Caco-2 (cell line): ENCODE measurements around the gene DNER. TPM values are rescaled to one million over a fixed set of nuclear protein-coding genes. Genes with fewer than 3 reads are reported as not detected.

ENCODE experiments used
- BruUV-seq: library from RNA; stranded (reverse); fragments of 400-500 nt; replicated peaks from 2 replicates; lab custom pipeline; 2021; lab: Mats Ljungman, UMichigan
- CTCF ChIA-PET: fragments of 300-600 bp; sonication (Branson Sonifier 250); formaldehyde crosslinking; loops from one replicate; lab custom pipeline; 2022; ENCODE audit warnings: antibody characterized with exemption; lab: Charles Lee
- POLR2A ChIA-PET: fragments of 300-600 bp; sonication (Branson Sonifier 250); formaldehyde crosslinking; loops from one replicate; lab custom pipeline; 2022; ENCODE audit warnings: antibody characterized with exemption; lab: Charles Lee
- DNase-seq, 2 experiments: peaks; one replicate each; pipeline versions ENCODE4 v3.0.0 to v3.0.0-alpha.2; 2020 to 2022
- H3K27me3 ChIP-seq: replicated peaks from 2 replicates; pipeline ENCODE4 v1.6.0; 2011; ENCODE audit warnings: low read length; ENCODE audit not compliant: control insufficient read depth, insufficient read depth
- H3K36me3 ChIP-seq: 2 replicates; pipeline ENCODE4 v1.5.1; 2011; ENCODE audit warnings: low read length; ENCODE audit not compliant: control insufficient read depth, insufficient read depth
- H3K4me1 ChIP-seq: fragments of 250-450 bp; sonication (Bioruptor Pico); 2 replicates; pipeline ENCODE4 v1.5.1; 2020; ENCODE audit warnings: mild to moderate bottlenecking
- H3K4me3 ChIP-seq: 2 replicates; pipeline ENCODE4 v1.5.1; 2011; ENCODE audit warnings: low read depth, mild to moderate bottlenecking, control low read depth, low read length
- H3K9me3 ChIP-seq: fragments of 250-450 bp; sonication (Bioruptor Pico); 2 replicates; pipeline ENCODE4 v1.5.1; 2020; ENCODE audit warnings: mild to moderate bottlenecking, moderate library complexity
- H3K27ac Mint-ChIP-seq: one replicate; pipeline ENCODE4 v1.8.0; 2022; ENCODE audit warnings: mixed read lengths; ENCODE audit not compliant: unreplicated experiment
- H3K27me3 Mint-ChIP-seq: one replicate; pipeline ENCODE4 v1.8.0; 2022; ENCODE audit warnings: mixed read lengths; ENCODE audit not compliant: insufficient read depth, unreplicated experiment
- H3K36me3 Mint-ChIP-seq: one replicate; pipeline ENCODE4 v1.8.0; 2022; ENCODE audit warnings: mild to moderate bottlenecking, mixed read lengths; ENCODE audit not compliant: insufficient read depth, unreplicated experiment
- H3K4me1 Mint-ChIP-seq: one replicate; pipeline ENCODE4 v1.8.0; 2022; ENCODE audit warnings: low read depth, mixed read lengths; ENCODE audit not compliant: unreplicated experiment
- H3K4me3 Mint-ChIP-seq: one replicate; pipeline ENCODE4 v1.8.0; 2022; ENCODE audit warnings: mild to moderate bottlenecking, moderate library complexity, mixed read lengths; ENCODE audit not compliant: unreplicated experiment
- H3K9me3 Mint-ChIP-seq: one replicate; pipeline ENCODE4 v1.8.0; 2022; ENCODE audit warnings: mixed read lengths; ENCODE audit not compliant: unreplicated experiment
- intact Hi-C: fragments of 100-400 bp; cut with micrococcal nuclease; formaldehyde crosslinking; loops from one replicate; pipeline ENCODE4 v1.10.0; 2022; ENCODE audit not compliant: unreplicated experiment
- total RNA-seq: library from RNA; stranded (reverse); gene quantifications from 2 replicates; pipeline ENCODE4 v1.2.3, GENCODE V29; 2022
- TF ChIP-seq, protein P1 (sequence below), 2 experiments: fragments of 200-600 bp in 1 of 2; IDR thresholded peaks; 1 replicate in 1 of 2; 2 replicates in 1 of 2; pipeline versions ENCODE4 v1.5.1 to v1.8.0; 2011 to 2022; ENCODE audit warnings: antibody characterized with exemption in 1 of 2, control low read depth in 1 of 2, inconsistent platforms in 1 of 2, low read depth in 1 of 2, low read length in 1 of 2, mild to moderate bottlenecking in 1 of 2, moderate library complexity in 1 of 2; ENCODE audit not compliant: insufficient read depth in 1 of 2, severe bottlenecking in 1 of 2, unreplicated experiment in 1 of 2

Gene DNER
- total RNA-seq, 1 experiment from 2014 or later: not detected

DNA sequence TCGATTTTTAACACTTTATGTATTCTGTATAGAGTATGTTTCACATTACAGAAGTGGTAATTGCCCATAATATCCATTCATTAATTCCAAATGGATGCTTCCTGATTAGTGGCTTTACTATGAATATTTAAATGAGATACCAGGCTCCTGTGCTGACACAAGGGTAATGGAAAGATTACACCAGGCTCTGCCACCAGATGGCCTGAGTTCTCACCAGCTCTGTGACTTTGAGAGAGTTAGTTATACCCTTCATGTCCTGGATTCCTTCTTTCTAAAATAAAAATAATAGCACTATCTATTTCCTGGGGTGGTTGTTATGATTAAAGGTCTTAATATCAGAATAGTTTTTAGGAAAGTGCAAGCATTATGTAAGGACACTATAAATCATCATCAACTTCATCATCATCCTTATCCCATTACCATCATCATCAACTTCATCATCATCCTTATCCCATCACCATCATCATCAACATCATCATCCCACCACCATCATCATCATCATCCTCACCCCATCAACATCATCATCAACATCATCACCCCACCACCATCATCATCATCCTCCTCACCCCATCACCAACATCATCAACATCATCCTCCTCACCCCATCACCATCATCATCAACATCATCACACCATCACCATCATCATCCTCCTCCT, 151.8 kb downstream of the DNER start:
- no peaks in the 10 kb centered on the region for H3K4me1 Mint-ChIP-seq
- peaks cover 4% of the 10 kb centered on the region for H3K9me3 Mint-ChIP-seq
- intact Hi-C loops: no loop called here
- Histone ChIP-seq H3K27me3 (no peaks in the 10 kb centered on the region), H3K4me1 (no peaks in the 10 kb centered on the region), H3K36me3 (no peaks in the 10 kb centered on the region), H3K4me3 (no peak overlapping the region), H3K9me3 (no peaks in the 10 kb centered on the region)
- no peak overlapping the region for H3K4me3 Mint-ChIP-seq
- H3K27ac Mint-ChIP-seq: no peak overlapping the region
- no peaks in the 10 kb centered on the region for H3K36me3 Mint-ChIP-seq
- H3K27me3 Mint-ChIP-seq: peaks cover 4% of the 10 kb centered on the region
- no TSS peak for BruUV-seq
- POLR2A ChIA-PET: no interaction called here
- CTCF ChIA-PET: no interaction called here
- TF ChIP-seq, protein P1, sequence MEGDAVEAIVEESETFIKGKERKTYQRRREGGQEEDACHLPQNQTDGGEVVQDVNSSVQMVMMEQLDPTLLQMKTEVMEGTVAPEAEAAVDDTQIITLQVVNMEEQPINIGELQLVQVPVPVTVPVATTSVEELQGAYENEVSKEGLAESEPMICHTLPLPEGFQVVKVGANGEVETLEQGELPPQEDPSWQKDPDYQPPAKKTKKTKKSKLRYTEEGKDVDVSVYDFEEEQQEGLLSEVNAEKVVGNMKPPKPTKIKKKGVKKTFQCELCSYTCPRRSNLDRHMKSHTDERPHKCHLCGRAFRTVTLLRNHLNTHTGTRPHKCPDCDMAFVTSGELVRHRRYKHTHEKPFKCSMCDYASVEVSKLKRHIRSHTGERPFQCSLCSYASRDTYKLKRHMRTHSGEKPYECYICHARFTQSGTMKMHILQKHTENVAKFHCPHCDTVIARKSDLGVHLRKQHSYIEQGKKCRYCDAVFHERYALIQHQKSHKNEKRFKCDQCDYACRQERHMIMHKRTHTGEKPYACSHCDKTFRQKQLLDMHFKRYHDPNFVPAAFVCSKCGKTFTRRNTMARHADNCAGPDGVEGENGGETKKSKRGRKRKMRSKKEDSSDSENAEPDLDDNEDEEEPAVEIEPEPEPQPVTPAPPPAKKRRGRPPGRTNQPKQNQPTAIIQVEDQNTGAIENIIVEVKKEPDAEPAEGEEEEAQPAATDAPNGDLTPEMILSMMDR (IDR thresholded peaks at IDR 0.05; ENCODE audit: insufficient read depth in 1 of 2, low read depth in 1 of 2, low read length in 1 of 2, severe bottlenecking in 1 of 2, unreplicated experiment in 1 of 2): no peak
- DNase-seq: no peak

DNA sequence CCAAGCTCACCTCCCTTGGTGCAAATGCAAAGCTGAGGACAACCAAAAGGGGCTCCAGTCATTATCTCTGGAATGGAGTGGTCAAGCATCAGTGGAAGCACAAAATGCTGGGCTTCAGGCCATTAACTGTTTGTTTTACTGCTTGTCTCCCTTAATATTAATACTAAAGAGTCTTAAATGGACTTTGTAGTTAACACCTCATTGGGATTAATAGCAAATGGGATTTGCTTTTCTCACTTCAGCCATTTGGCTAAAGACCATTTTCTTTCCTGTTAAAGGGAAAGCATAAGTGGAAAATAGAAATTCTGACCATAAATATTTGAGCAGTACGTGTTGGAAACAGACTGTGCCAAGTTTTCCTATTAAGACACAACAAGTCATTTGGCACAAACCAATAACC, 154.4 kb downstream of the DNER start:
- Histone ChIP-seq H3K27me3 (no peaks in the 10 kb centered on the region), H3K9me3 (no peaks in the 10 kb centered on the region), H3K4me1 (no peaks in the 10 kb centered on the region), H3K36me3 (no peaks in the 10 kb centered on the region), H3K4me3 (no peak overlapping the region)
- TF ChIP-seq, protein P1 (IDR thresholded peaks at IDR 0.05; ENCODE audit: insufficient read depth in 1 of 2, low read depth in 1 of 2, low read length in 1 of 2, severe bottlenecking in 1 of 2, unreplicated experiment in 1 of 2): no peak
- intact Hi-C loops: no loop called here
- POLR2A ChIA-PET: no interaction called here
- no peaks in the 10 kb centered on the region for H3K36me3 Mint-ChIP-seq
- peaks cover 11% of the 10 kb centered on the region for H3K27me3 Mint-ChIP-seq
- BruUV-seq: no TSS peak
- CTCF ChIA-PET: no interaction called here
- H3K9me3 Mint-ChIP-seq: peaks cover 11% of the 10 kb centered on the region
- DNase-seq: no peak
- H3K4me3 Mint-ChIP-seq: no peak overlapping the region
- H3K4me1 Mint-ChIP-seq: no peaks in the 10 kb centered on the region
- H3K27ac Mint-ChIP-seq: no peak overlapping the region

DNA sequence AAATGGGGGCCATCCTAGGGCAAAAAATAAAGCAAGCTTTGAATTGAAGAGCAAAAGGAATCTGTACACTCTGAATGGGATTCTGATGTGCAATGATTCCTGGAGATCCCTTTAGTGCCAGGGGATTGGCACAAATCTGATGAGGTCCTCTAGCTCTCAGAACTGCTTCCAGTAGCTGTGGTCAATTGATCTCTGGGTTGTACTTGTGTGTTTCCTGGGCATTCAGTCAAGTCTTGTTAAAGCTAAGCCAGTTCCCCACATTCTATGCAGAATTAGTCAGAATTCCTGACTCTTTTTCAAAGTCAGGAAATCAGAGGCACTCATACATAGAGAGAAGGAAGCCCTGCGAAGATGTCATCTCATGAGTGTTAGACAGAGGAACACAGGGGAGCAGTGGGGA, 161.3 kb downstream of the DNER start:
- no peaks in the 10 kb centered on the region for H3K27me3 ChIP-seq
- no peaks in the 10 kb centered on the region for H3K4me1 Mint-ChIP-seq
- H3K4me3 ChIP-seq: no peak overlapping the region
- H3K27me3 Mint-ChIP-seq: peaks cover 6% of the 10 kb centered on the region
- H3K9me3 ChIP-seq: no peaks in the 10 kb centered on the region
- CTCF ChIA-PET: no interaction called here
- no peak for DNase-seq
- intact Hi-C loops: no loop called here
- no peaks in the 10 kb centered on the region for H3K4me1 ChIP-seq
- no peak overlapping the region for H3K27ac Mint-ChIP-seq
- H3K36me3 ChIP-seq: no peaks in the 10 kb centered on the region
- TF ChIP-seq, protein P1 (IDR thresholded peaks at IDR 0.05; ENCODE audit: insufficient read depth in 1 of 2, low read depth in 1 of 2, low read length in 1 of 2, severe bottlenecking in 1 of 2, unreplicated experiment in 1 of 2): no peak
- no TSS peak for BruUV-seq
- peaks cover 11% of the 10 kb centered on the region for H3K9me3 Mint-ChIP-seq
- no peak overlapping the region for H3K4me3 Mint-ChIP-seq
- POLR2A ChIA-PET: no interaction called here
- no peaks in the 10 kb centered on the region for H3K36me3 Mint-ChIP-seq
